ENCODE measurements around the gene STX8.

Gene STX8

GRCh38 chr17:9229160-9229825, 346.3 kb downstream of the STX8 start:
- no peak overlapping the region for H3K27ac ChIP-seq
- no peak for DNase-seq
- no peaks in the 10 kb centered on the region for H3K27me3 ChIP-seq (ENCODE audit: insufficient read depth, low read depth, severe bottlenecking)
- no peak for TF ChIP-seq CTCF (IDR thresholded peaks at IDR 0.05; ENCODE audit: low read depth, low read length)
- no peaks in the 10 kb centered on the region for H3K36me3 ChIP-seq
- no peaks in the 10 kb centered on the region for H3K9me3 ChIP-seq (ENCODE audit: severe bottlenecking)
- H3K4me3 ChIP-seq (ENCODE audit: low read depth, low read length) = no peak overlapping the region

- H3K27ac ChIP-seq = no peak overlapping the region
These were observed 347.0 kb downstream of the STX8 start for GRCh38 chr17:9228408-9229159.

DNA sequence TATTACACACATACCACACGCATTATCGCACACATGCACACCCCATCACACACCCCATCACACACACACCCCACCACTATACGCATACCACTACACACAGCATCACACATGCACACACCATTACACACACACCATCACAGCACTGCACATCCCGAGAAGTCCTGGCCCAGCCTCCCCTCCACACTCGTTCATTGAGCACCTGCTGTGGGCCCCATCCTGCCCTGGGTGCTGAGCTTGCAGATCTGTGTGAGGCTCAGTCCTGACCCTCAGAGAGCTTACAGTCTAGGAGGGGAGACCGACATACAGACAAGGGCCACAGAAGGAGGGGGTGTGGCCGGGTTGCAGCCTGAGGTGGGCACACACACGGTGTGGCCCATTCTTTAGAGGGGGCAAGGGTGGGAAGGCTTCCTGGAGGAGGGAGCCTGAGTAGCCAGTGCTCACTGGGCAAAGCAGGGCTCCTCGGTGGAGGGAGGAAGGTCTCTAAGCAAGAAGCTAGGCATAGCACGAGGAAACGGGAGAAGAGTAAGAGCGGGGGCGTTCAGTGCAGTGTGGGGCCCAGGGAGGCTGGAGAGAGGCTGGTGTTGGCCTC, 347.7 kb downstream of the STX8 start:
- H3K27me3 ChIP-seq (ENCODE audit: insufficient read depth, low read depth, severe bottlenecking) = no peaks in the 10 kb centered on the region

More at GRCh38 chr17:9228408-9229159, 347.0 kb downstream of the STX8 start:
- no peaks in the 10 kb centered on the region for H3K27me3 ChIP-seq (ENCODE audit: insufficient read depth, low read depth, severe bottlenecking)
- no peak for DNase-seq
- no peak overlapping the region for H3K4me3 ChIP-seq (ENCODE audit: low read depth, low read length)
- no peak for TF ChIP-seq CTCF (IDR thresholded peaks at IDR 0.05; ENCODE audit: low read depth, low read length)
- H3K9me3 ChIP-seq (ENCODE audit: severe bottlenecking) = no peaks in the 10 kb centered on the region
- H3K36me3 ChIP-seq = no peaks in the 10 kb centered on the region

DNA sequence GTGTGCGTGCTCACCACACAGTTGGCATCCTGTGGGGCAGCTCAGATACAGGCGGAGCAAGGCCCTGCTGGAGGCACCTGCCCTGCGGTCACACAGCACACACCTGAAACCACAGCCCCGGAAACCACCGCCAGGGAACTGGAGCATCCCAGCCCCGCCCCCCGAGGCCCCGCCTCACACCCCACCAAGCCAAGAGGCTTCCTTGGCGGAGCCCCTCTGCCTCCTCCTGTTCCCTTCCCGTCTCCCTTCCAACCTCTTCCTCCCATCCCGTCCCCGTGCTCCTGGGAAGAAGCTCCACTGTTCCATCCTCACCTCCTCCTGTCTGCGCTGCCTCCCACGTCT, 348.9 kb downstream of the STX8 start:
- no peak overlapping the region for H3K4me3 ChIP-seq (ENCODE audit: low read depth, low read length)
- H3K36me3 ChIP-seq = no peaks in the 10 kb centered on the region
- no peak overlapping the region for H3K27ac ChIP-seq
- TF ChIP-seq CTCF (IDR thresholded peaks at IDR 0.05; ENCODE audit: low read depth, low read length) = no peak
- H3K27me3 ChIP-seq (ENCODE audit: insufficient read depth, low read depth, severe bottlenecking) = no peaks in the 10 kb centered on the region
- DNase-seq = no peak
- no peaks in the 10 kb centered on the region for H3K9me3 ChIP-seq (ENCODE audit: severe bottlenecking)

More for the DNA sequence above, 347.7 kb downstream of the STX8 start:
- H3K27ac ChIP-seq = no peak overlapping the region
- no peak for DNase-seq
- H3K9me3 ChIP-seq (ENCODE audit: severe bottlenecking) = no peaks in the 10 kb centered on the region
- no peak for TF ChIP-seq CTCF (IDR thresholded peaks at IDR 0.05; ENCODE audit: low read depth, low read length)
- no peak overlapping the region for H3K4me3 ChIP-seq (ENCODE audit: low read depth, low read length)
- H3K36me3 ChIP-seq = no peaks in the 10 kb centered on the region

GRCh38 chr17:9226130-9226793, 349.4 kb downstream of the STX8 start:
- no peak for TF ChIP-seq CTCF (IDR thresholded peaks at IDR 0.05; ENCODE audit: low read depth, low read length)
- Histone ChIP-seq H3K36me3 (no peaks in the 10 kb centered on the region), H3K9me3 (ENCODE audit: severe bottlenecking) (no peaks in the 10 kb centered on the region), H3K27me3 (ENCODE audit: insufficient read depth, low read depth, severe bottlenecking) (no peaks in the 10 kb centered on the region), H3K27ac (no peak overlapping the region), H3K4me3 (ENCODE audit: low read depth, low read length) (no peak overlapping the region)
- no peak for DNase-seq

All from WERI-Rb-1 (cell line).